ENCODE results near the gene AIMP1. TPM values are rescaled to one million over a fixed set of nuclear protein-coding genes. Genes with fewer than 3 reads are reported as not detected.

The AIMP1 gene
- total RNA-seq, 1 donor from 2014 or later: 37.4 TPM

- Mint-ChIP-seq H3K27ac (ENCODE audit: unreplicated experiment) (no peak overlapping the region), H3K27me3 (ENCODE audit: low read depth) (no peaks in the 10 kb centered on the region), H3K9me3 (ENCODE audit: low read depth) (no peaks in the 10 kb centered on the region), H3K4me3 (ENCODE audit: unreplicated experiment) (no peak overlapping the region), H3K36me3 (ENCODE audit: low read depth) (peaks cover 8% of the 10 kb centered on the region), H3K4me1 (ENCODE audit: low read depth) (peaks cover 6% of the 10 kb centered on the region)
- no peak for TF ChIP-seq CTCF (IDR thresholded peaks at IDR 0.05)
- DNase-seq (ENCODE audit: low spot score): no peak
Measured at GRCh38 chr4:106291678-106292077, 24.7 kb upstream of the AIMP1 start.

- TF ChIP-seq CTCF (IDR thresholded peaks at IDR 0.05): no peak
- Mint-ChIP-seq H3K9me3 (ENCODE audit: low read depth) (no peaks in the 10 kb centered on the region), H3K36me3 (ENCODE audit: low read depth) (peaks cover 6% of the 10 kb centered on the region), H3K4me1 (ENCODE audit: low read depth) (no peaks in the 10 kb centered on the region), H3K4me3 (ENCODE audit: unreplicated experiment) (no peak overlapping the region), H3K27me3 (ENCODE audit: low read depth) (no peaks in the 10 kb centered on the region), H3K27ac (ENCODE audit: unreplicated experiment) (no peak overlapping the region)
- DNase-seq (ENCODE audit: low spot score): no peak
Measured at GRCh38 chr4:106294062-106294461, 22.3 kb upstream of the AIMP1 start.

- DNase-seq (ENCODE audit: low spot score): no peak
- no peaks in the 10 kb centered on the region for H3K27me3 Mint-ChIP-seq (ENCODE audit: low read depth)
- H3K4me1 Mint-ChIP-seq (ENCODE audit: low read depth): peaks cover 14% of the 10 kb centered on the region
- no peaks in the 10 kb centered on the region for H3K9me3 Mint-ChIP-seq (ENCODE audit: low read depth)
- peaks cover 10% of the 10 kb centered on the region for H3K36me3 Mint-ChIP-seq (ENCODE audit: low read depth)
- no peak overlapping the region for H3K27ac Mint-ChIP-seq (ENCODE audit: unreplicated experiment)
- TF ChIP-seq CTCF (IDR thresholded peaks at IDR 0.05): no peak
- no peak overlapping the region for H3K4me3 Mint-ChIP-seq (ENCODE audit: unreplicated experiment)
Measured at GRCh38 chr4:106297245-106298035, 18.9 kb upstream of the AIMP1 start.

GRCh38 chr4:106299977-106300376 lies 16.4 kb upstream of the AIMP1 start:
- H3K27me3 Mint-ChIP-seq (ENCODE audit: low read depth): no peaks in the 10 kb centered on the region
- no peak for DNase-seq (ENCODE audit: low spot score)
- H3K36me3 Mint-ChIP-seq (ENCODE audit: low read depth): peaks cover 7% of the 10 kb centered on the region
- H3K4me1 Mint-ChIP-seq (ENCODE audit: low read depth): peaks cover 14% of the 10 kb centered on the region
- no peak overlapping the region for H3K27ac Mint-ChIP-seq (ENCODE audit: unreplicated experiment)
- H3K9me3 Mint-ChIP-seq (ENCODE audit: low read depth): no peaks in the 10 kb centered on the region
- H3K4me3 Mint-ChIP-seq (ENCODE audit: unreplicated experiment): no peak overlapping the region
- no peak for TF ChIP-seq CTCF (IDR thresholded peaks at IDR 0.05)

- Mint-ChIP-seq H3K4me3 (ENCODE audit: unreplicated experiment) (no peak overlapping the region), H3K27me3 (ENCODE audit: low read depth) (no peaks in the 10 kb centered on the region), H3K4me1 (ENCODE audit: low read depth) (peaks cover 14% of the 10 kb centered on the region), H3K27ac (ENCODE audit: unreplicated experiment) (no peak overlapping the region), H3K36me3 (ENCODE audit: low read depth) (peaks cover 6% of the 10 kb centered on the region), H3K9me3 (ENCODE audit: low read depth) (no peaks in the 10 kb centered on the region)
- no peak for DNase-seq (ENCODE audit: low spot score)
- TF ChIP-seq CTCF (IDR thresholded peaks at IDR 0.05): no peak
Measured at GRCh38 chr4:106301393-106302061, 14.8 kb upstream of the AIMP1 start.

All from chondrocyte (in vitro differentiated cells).